Activated T-cell treated with anti-CD3 and anti-CD28 coated beads, Interleukin-2, amount 50 U/mL, for 1 hour (primary cell): Measurements from ENCODE around the gene TMEM198.

ENCODE experiments used
- DNase-seq: peaks from one replicate; pipeline ENCODE4 v3.0.0-alpha.2; 2020

Gene TMEM198

GRCh38 chr2:219591091-219591490 is 47.3 kb downstream of the TMEM198 start:
- DNase-seq, result no peak

- no peak for DNase-seq
These were observed 48.9 kb downstream of the TMEM198 start for GRCh38 chr2:219592736-219593135.

GRCh38 chr2:219593154-219593553 is 49.3 kb downstream of the TMEM198 start:
- no peak for DNase-seq

GRCh38 chr2:219595256-219595655 is 51.4 kb downstream of the TMEM198 start:
- no peak for DNase-seq

- DNase-seq, result no peak
These were observed 53.2 kb downstream of the TMEM198 start for GRCh38 chr2:219596954-219597551.

GRCh38 chr2:219597552-219598307 is 53.9 kb downstream of the TMEM198 start, which contains the start of gene STK11IP:
Gene STK11IP, plus strand, starts transcription at chr2:219597857. Its CDS starts 263 bp downstream, at chr2:219598120.
- DNase-seq, result peak; percentile 84

GRCh38 chr2:219598308-219599078 is 54.7 kb downstream of the TMEM198 start:
- no peak for DNase-seq
